GM12801 (cell line): ENCODE results near the gene SYNJ2.

Experiments
- TF ChIP-seq, protein P1 (sequence below): IDR thresholded peaks from one replicate; pipeline ENCODE4 v1.5.1; 2011; ENCODE audit warnings: control low read depth; ENCODE audit not compliant: insufficient read length; ENCODE audit errors: extremely low read depth

The SYNJ2 gene

DNA sequence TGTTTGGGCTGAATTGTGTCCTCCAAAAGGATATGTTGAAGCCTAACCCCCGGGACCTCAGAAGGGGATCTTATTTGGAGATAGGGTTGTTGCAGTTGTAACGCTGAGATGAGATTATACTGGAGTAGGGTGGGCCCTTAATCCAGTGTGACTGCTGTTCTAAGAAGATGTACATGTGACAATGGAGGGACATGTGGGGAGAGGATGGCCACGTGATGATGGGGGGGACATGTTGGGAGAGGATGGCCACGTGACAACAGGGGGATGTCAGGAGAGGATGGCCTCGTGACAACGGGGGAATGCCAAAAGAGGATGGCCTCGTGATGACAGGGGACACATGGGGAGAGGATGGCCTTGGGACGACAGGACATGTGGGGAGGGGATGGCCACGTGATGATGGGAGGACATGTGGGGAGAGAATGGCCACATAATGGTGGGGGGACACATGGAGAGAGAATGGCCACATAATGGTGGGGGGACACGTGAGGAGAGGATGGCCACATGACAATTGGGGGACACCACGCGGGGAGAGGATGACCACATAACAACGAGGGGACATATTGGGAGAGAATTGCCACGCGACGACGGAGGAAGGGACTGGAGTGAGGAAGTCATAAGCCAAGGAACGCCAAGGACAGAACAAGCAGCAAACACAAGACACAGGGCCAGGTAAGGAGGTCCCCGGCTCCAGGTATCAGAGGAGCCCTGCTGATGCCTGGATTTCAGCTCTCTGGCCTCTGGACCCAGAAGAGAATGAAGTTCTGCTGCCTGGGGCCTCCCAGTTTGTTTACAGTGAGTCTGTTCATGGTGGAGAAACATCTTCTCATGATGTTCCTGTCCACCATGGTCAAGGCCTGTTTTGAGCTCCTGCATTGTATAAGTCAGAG lies 29.2 kb downstream of the SYNJ2 start:
- TF ChIP-seq, protein P1, sequence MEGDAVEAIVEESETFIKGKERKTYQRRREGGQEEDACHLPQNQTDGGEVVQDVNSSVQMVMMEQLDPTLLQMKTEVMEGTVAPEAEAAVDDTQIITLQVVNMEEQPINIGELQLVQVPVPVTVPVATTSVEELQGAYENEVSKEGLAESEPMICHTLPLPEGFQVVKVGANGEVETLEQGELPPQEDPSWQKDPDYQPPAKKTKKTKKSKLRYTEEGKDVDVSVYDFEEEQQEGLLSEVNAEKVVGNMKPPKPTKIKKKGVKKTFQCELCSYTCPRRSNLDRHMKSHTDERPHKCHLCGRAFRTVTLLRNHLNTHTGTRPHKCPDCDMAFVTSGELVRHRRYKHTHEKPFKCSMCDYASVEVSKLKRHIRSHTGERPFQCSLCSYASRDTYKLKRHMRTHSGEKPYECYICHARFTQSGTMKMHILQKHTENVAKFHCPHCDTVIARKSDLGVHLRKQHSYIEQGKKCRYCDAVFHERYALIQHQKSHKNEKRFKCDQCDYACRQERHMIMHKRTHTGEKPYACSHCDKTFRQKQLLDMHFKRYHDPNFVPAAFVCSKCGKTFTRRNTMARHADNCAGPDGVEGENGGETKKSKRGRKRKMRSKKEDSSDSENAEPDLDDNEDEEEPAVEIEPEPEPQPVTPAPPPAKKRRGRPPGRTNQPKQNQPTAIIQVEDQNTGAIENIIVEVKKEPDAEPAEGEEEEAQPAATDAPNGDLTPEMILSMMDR: no peak

DNA sequence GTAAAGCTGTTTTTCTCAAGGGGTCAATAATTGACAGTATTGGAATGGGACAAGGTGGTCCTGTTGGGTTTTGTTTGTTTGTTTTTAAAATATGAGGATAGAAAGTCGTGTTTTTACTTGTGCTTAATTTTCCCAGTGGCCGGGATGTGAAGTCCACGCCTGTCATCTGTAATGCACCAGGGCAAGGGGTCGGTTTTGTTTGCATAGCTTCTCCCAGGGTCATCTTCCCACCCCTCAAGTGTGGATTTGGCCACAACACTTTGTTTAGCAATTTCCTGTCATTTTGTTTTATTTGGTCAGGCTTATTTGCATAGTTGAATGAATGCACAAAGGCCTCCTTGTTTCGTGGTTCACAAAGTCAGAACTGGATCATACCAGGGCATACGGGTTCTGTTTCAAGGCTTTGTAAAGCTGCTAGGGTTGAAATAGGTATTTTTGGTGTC lies 29.8 kb downstream of the SYNJ2 start:
- TF ChIP-seq, protein P1: no peak

DNA sequence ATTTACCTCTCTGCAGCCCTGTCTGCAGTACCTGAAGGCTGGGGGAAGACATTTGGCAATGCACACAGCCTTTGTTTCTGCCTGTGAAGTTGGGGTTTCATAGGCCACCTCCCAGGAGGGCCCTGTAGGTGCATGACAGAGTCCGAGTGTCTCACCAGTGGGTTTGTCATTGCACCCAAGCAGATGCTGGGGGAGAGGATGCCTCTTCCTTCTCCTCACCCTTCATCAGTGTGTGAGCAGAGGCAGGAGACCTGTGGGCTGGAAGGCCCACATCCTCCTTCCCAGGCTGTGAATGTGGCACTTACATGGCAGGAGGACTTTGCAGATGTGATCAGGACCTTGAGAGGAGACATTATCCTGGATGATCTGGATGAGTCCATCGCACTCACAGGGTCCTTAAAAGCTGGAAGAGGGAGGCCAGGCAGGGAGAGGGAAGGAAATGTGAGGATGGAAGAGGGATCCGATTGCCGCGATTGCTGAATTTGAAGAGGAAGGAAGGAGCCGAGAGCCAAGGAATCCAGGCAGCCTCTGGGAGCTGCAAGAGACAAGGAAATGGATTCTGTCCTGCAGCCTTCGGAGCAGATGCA lies 30.4 kb downstream of the SYNJ2 start:
- TF ChIP-seq, protein P1: no peak

- TF ChIP-seq, protein P1: no peak
Measured at GRCh38 chr6:158013904-158014504, 32.3 kb downstream of the SYNJ2 start.

GRCh38 chr6:158014505-158015187 lies 33.0 kb downstream of the SYNJ2 start:
- TF ChIP-seq, protein P1: no peak

GRCh38 chr6:158015188-158015506 lies 33.5 kb downstream of the SYNJ2 start:
- TF ChIP-seq, protein P1: no peak
